Ascending aorta (tissue), 2 donors: ENCODE results near the gene CHAF1A. TPM values are rescaled to one million over a fixed set of nuclear protein-coding genes. Genes with fewer than 3 reads are reported as not detected.

Source experiments
- DNase-seq, 2 donors: peaks; one replicate each; pipeline ENCODE4 v3.0.0-alpha.2; 2019; ENCODE audit warnings: low spot score in 2 of 2
- H3K27ac ChIP-seq, 2 donors: fragments of 200-600 bp; sonication (generic); one replicate each; pipeline ENCODE4 v1.5.1; 2016 to 2017; ENCODE audit warnings: mild to moderate bottlenecking in 1 of 2
- H3K27me3 ChIP-seq: fragments of 200-600 bp; sonication (generic); one replicate; pipeline ENCODE4 v1.5.1; 2017
- H3K36me3 ChIP-seq, 2 donors: fragments of 200-600 bp; sonication (generic); one replicate each; pipeline ENCODE4 v1.5.1; 2016
- H3K4me1 ChIP-seq, 2 donors: fragments of 200-600 bp; sonication (generic); one replicate each; pipeline ENCODE4 v1.5.1; 2016 to 2017; ENCODE audit warnings: mild to moderate bottlenecking in 1 of 2
- H3K4me3 ChIP-seq, 2 donors: fragments of 200-600 bp; sonication (generic); one replicate each; pipeline ENCODE4 v1.5.1; 2016 to 2017; ENCODE audit warnings: mild to moderate bottlenecking in 1 of 2
- H3K9me3 ChIP-seq, 2 donors: fragments of 200-600 bp; sonication (generic); one replicate each; pipeline ENCODE4 v1.5.1; 2016
- CTCF ChIP-seq, 3 experiments: fragments of 200-600 bp in 2 of 3; fragments of 450-650 bp in 1 of 3; sonication (generic) in 2 of 3; IDR thresholded peaks; one replicate each; pipeline ENCODE4 v1.5.1; 2016 to 2019; ENCODE audit warnings: antibody characterized with exemption in 3 of 3, mild to moderate bottlenecking in 1 of 3, moderate library complexity in 1 of 3
- intact Hi-C: fragments of 100-400 bp; cut with DNase I; formaldehyde crosslinking; loops from one replicate; pipeline ENCODE4 v1.15.1; 2023
- total RNA-seq: library from RNA; depleted of rRNA; stranded (reverse); fragments of >200 nt; gene quantifications from one replicate; pipeline ENCODE4 v1.1.0, GENCODE V29; 2016

Gene CHAF1A
- total RNA-seq, 1 donor from 2014 or later: 0.85 TPM

- Histone ChIP-seq H3K27me3 (no peaks in the 10 kb centered on the region), H3K9me3 (no peaks in the 10 kb centered on the region), H3K4me3 (peak overlapping the region; percentile 86 to 99), H3K36me3 (peaks cover 24 to 27% of the 10 kb centered on the region in 2 donors), H3K27ac (peak overlapping the region; percentile 87 to 91), H3K4me1 (peaks cover 6 to 20% of the 10 kb centered on the region in 2 donors)
- intact Hi-C loops: no loop called here
- no peak for TF ChIP-seq CTCF (IDR thresholded peaks at IDR 0.05)
- peak in 1 of 2 donors; percentile 65 for DNase-seq
Observed at GRCh38 chr19:4456476-4456842, 54.0 kb downstream of the CHAF1A start.

GRCh38 chr19:4456843-4457653 is 54.6 kb downstream of the CHAF1A start:
- intact Hi-C loops: loop anchor here (1.0 kb wide), 4 partner anchors 15 to 211 kb away; partner anchors contain the start of genes CHAF1A, HDGFL2 and MPND
- H3K27me3 ChIP-seq: no peaks in the 10 kb centered on the region
- no peaks in the 10 kb centered on the region for H3K9me3 ChIP-seq
- H3K36me3 ChIP-seq: peaks cover 19 to 21% of the 10 kb centered on the region in 2 donors
- no peak for TF ChIP-seq CTCF (IDR thresholded peaks at IDR 0.05)
- peak overlapping the region; percentile 86 to 99 for H3K4me3 ChIP-seq
- DNase-seq: no peak
- H3K4me1 ChIP-seq: peaks cover 6 to 20% of the 10 kb centered on the region in 2 donors
- peak overlapping the region; percentile 87 to 91 for H3K27ac ChIP-seq

- intact Hi-C loops: loop anchor here (1.0 kb wide), 4 partner anchors 14 to 212 kb away; partner anchors contain the start of genes CHAF1A, HDGFL2 and MPND
- Histone ChIP-seq H3K4me1 (peaks cover 6 to 20% of the 10 kb centered on the region in 2 donors), H3K27ac (peak within 1 kb of the TSS; percentile 87 to 91), H3K4me3 (peak within 1 kb of the TSS; percentile 86 to 99), H3K36me3 (peaks cover 11 to 13% of the 10 kb centered on the region in 2 donors), H3K27me3 (no peaks in the 10 kb centered on the region), H3K9me3 (no peaks in the 10 kb centered on the region)
- peak; percentile 88 to 99 for DNase-seq
- TF ChIP-seq CTCF (IDR thresholded peaks at IDR 0.05): no peak
Observed at GRCh38 chr19:4457654-4458395, 55.4 kb downstream of the CHAF1A start, which contains the start of gene UBXN6. TSS of gene UBXN6 (minus strand) at chr19:4457794. CDS start at chr19:4457697, 97 bp downstream.

- Histone ChIP-seq H3K4me1 (no peaks in the 10 kb centered on the region), H3K36me3 (no peaks in the 10 kb centered on the region), H3K27me3 (no peaks in the 10 kb centered on the region), H3K9me3 (no peaks in the 10 kb centered on the region), H3K4me3 (no peak overlapping the region), H3K27ac (no peak overlapping the region)
- TF ChIP-seq CTCF (IDR thresholded peaks at IDR 0.05): no peak
- DNase-seq: no peak
- intact Hi-C loops: no loop called here
Observed at GRCh38 chr19:4464815-4465581, 62.6 kb downstream of the CHAF1A start.

- TF ChIP-seq CTCF (IDR thresholded peaks at IDR 0.05): no peak
- no peak for DNase-seq
- H3K36me3 ChIP-seq: no peaks in the 10 kb centered on the region
- H3K4me1 ChIP-seq: peaks cover 0 to 8% of the 10 kb centered on the region in 2 donors
- intact Hi-C loops: no loop called here
- no peaks in the 10 kb centered on the region for H3K27me3 ChIP-seq
- no peak overlapping the region for H3K27ac ChIP-seq
- H3K9me3 ChIP-seq: no peaks in the 10 kb centered on the region
- H3K4me3 ChIP-seq: no peak overlapping the region
Observed at GRCh38 chr19:4467835-4468234, 65.4 kb downstream of the CHAF1A start.
